HT1080 (cell line): ENCODE results near the gene TRIM25. TPM values are rescaled to one million over a fixed set of nuclear protein-coding genes. Genes with fewer than 3 reads are reported as not detected.

Source experiments
- DNase-seq: peaks from one replicate; pipeline ENCODE4 v3.0.0-alpha.2; 2015; ENCODE audit warnings: low read depth
- total RNA-seq: library from RNA; depleted of rRNA; stranded (reverse); fragments of >200 nt; shearing (Covaris generic); gene quantifications from 2 replicates; pipeline ENCODE4 v1.2.3, GENCODE V29; 2014

Gene TRIM25
- total RNA-seq, 1 experiment from 2014 or later = 31.7 TPM

- no peak for DNase-seq
These were observed 14.7 kb upstream of the TRIM25 start for GRCh38 chr17:56928586-56928985.

- DNase-seq = no peak
These were observed 12.9 kb upstream of the TRIM25 start for GRCh38 chr17:56926704-56927103.

GRCh38 chr17:56926270-56926669 is 12.4 kb upstream of the TRIM25 start:
- no peak for DNase-seq

- no peak for DNase-seq
These were observed 11.2 kb upstream of the TRIM25 start for GRCh38 chr17:56925088-56925487.

GRCh38 chr17:56919717-56920116 is 5.9 kb upstream of the TRIM25 start:
- no peak for DNase-seq

- DNase-seq = no peak
These were observed 5.1 kb upstream of the TRIM25 start for GRCh38 chr17:56918916-56919315.

- no peak for DNase-seq
These were observed 3.9 kb upstream of the TRIM25 start for GRCh38 chr17:56917559-56918296.

- DNase-seq = no peak
These were observed 878 bp upstream of the TRIM25 start for GRCh38 chr17:56914581-56915273.

GRCh38 chr17:56913353-56913866 is 439 bp downstream of the TRIM25 start:
- DNase-seq = no peak

- no peak for DNase-seq
These were observed 893 bp downstream of the TRIM25 start for GRCh38 chr17:56913000-56913311.

- DNase-seq = no peak
These were observed 1.5 kb downstream of the TRIM25 start for GRCh38 chr17:56912105-56912999.

GRCh38 chr17:56910509-56911235 is 3.2 kb downstream of the TRIM25 start:
- no peak for DNase-seq

- DNase-seq = no peak
These were observed 3.9 kb downstream of the TRIM25 start for GRCh38 chr17:56909742-56910508.

GRCh38 chr17:56908001-56908542 is 5.8 kb downstream of the TRIM25 start:
- peak; percentile 36 for DNase-seq

- no peak for DNase-seq
These were observed 10.3 kb downstream of the TRIM25 start for GRCh38 chr17:56903560-56903959.

GRCh38 chr17:56902348-56902747 is 11.5 kb downstream of the TRIM25 start:
- peak; percentile 89 for DNase-seq

GRCh38 chr17:56899403-56899802 is 14.4 kb downstream of the TRIM25 start:
- DNase-seq = no peak

- no peak for DNase-seq
These were observed 15.0 kb downstream of the TRIM25 start for GRCh38 chr17:56898874-56899273.

- no peak for DNase-seq
These were observed 16.0 kb downstream of the TRIM25 start for GRCh38 chr17:56897646-56898424.
